Stimulated activated CD4-positive, alpha-beta T cell treated with anti-CD3 and anti-CD28 coated beads, Interleukin-1b, Interleukin-23, amount 100 ng/mL, for 1 hour (primary cell): ENCODE measurements around the gene TEAD4.

Source experiments
- DNase-seq, 2 donors: peaks; one replicate each; pipeline ENCODE4 v3.0.0-alpha.2; 2020; ENCODE audit warnings: low read depth in 2 of 2

The TEAD4 gene

DNA sequence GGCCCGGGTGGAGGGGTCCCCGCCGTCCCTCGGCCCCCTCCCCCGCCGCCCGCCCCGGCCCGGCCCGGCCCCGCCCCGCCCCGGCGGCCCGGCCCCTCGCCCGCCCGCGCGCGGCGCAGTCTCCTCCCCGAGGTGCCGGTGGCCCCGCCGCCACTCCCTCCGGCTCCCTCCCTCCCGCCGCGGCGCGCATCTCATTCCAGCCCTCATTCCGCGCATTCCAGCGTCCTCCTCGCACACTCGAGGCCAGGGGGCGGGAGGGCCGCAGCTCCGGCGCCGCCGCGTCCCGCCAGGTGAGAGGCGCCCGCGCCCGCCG, at the start of gene TEAD4:
Gene TEAD4 (plus strand): TSS at position 206 of the 313 bp plus-strand sequence.
- no peak for DNase-seq

DNA sequence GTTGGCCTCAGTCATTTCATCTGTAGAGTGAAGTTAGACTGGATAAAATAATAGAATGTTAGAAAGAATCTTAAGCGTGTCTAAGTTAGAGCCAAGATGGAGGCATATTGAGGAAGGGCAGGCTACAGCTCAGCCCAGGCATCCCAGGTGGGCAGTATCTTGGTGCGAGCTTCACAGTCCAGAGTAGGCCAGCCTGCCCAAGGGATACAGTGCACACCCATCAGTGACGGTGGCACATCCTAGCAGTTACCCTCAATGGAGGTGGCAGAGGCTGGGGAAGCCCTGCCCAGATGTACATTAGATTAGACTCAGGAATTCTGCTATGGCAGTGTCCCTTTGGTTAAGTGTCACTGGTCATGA, 47.0 kb upstream of the TEAD4 start:
- DNase-seq = no peak

DNA sequence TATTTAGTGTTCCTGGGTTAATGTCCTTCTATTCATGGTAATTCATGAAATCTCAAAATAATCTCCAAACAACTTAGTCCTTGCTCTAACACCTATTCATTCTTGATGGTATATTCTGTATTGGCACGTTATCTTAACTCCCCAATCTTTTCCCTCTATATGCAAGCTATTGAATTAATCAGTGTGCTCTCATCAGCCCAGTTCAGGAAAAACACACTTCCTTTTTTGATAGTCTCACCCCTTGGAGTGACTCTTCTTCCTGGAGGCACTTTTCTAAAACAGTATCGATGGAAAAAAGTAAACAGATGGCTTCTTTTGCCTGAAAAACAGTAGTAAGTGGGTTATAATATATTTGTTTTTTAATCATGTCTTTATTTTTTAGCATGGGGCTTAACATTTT, 39.9 kb upstream of the TEAD4 start:
- DNase-seq = no peak

DNA sequence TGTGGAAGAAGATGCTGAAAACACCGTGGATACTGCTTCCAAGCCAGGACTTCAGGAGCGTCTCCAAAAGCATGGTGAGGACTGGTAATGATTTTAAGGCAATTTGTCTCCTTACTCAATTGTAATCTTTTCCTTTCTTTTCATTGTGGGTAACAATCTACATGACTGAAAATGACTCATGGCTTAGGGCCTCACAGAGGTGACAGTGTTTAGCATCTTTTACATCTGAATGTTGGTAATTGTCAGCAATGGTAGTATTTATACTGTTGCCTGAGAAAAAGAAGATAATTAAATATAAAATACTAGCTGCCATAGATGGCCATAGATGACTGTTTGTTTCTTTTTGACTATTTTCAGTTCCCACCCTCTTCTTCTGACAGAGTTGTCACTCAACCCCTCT, 36.9 kb upstream of the TEAD4 start:
- no peak for DNase-seq

DNA sequence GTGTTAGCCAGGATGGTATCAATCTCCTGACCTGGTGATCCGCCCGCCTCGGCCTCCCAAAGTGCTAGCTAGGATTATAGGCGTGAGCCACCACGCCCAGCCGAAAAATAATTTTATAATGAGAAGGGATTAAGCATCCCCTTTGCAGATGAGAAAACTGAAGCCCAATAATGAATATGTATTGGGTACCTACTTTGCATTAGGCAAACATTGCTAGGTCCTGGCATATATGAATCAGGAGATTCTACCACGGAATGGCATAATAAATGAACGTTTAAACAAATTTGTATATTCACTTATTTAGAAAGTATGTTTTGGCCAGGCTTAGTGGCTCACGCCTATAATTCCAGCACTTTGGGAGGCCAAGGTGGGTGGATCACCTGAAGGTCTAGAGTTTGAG, 36.1 kb upstream of the TEAD4 start:
- no peak for DNase-seq

DNA sequence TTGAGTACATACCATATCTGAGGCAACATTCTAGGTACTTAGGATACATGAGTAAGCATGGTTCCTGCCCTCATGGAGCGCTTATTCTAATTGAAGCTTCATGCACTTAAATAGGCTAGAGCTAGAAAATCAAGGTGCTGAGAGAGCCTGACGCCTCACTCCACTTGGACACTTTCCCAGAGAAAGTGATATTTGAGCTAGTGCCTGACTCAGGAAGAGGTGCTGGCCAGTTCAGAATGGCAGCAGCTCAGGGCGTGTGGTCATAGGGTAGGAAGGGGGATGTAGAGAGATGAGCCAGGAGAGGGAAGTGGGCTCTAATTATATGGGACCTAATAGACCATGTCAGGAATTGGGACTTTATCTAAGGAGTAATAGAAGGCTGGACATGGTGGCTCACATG, 35.2 kb upstream of the TEAD4 start:
- no peak for DNase-seq

DNA sequence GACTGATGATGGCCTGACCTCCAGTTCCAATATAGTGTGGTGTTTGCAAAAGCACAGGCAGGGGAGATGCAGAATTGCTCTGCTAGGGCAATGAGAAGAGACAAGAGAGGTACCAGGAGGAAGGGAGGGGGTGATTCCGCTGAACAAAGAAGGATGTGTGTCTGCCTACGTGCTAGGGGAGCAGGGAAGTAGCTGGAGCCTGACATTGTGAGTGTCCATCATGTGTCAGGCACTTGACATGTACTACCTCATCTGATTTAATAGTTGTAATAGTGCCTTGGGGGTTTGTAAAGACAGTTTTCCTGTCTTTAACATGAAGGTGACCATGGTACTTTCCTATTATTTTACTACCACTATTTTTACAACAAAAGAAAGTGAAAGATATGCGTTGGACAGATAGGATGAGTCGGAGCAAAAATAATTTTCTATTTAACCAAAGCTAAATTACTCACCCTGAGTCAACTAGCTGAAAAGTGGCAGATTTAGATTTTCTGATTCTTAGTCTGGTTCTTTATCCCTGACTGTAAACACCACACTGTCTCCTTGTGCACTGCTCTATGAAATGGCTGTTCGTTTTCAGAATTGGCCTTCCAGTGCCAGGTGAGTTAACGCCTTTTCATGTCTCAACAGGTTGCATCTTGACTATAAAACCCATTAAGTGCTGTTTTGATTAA, 33.7 kb upstream of the TEAD4 start:
- no peak for DNase-seq

DNA sequence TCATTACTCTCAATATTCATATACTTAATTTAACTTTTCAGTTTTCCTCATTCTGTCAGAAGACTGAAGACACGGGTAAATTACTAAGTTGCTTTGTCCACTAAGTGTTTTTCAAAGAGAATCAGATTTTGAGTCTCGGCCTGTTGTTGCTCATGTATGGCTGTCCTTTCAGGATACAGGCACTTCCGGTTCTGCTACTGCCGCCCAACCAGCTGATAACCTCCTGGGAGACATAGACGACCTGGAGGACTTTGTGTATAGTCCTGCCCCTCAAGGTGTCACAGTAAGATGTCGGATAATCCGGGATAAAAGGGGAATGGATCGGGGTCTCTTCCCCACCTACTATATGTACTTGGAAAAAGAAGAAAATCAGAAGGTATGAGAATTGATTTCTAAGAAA, 28.3 kb upstream of the TEAD4 start:
- DNase-seq = no peak

DNA sequence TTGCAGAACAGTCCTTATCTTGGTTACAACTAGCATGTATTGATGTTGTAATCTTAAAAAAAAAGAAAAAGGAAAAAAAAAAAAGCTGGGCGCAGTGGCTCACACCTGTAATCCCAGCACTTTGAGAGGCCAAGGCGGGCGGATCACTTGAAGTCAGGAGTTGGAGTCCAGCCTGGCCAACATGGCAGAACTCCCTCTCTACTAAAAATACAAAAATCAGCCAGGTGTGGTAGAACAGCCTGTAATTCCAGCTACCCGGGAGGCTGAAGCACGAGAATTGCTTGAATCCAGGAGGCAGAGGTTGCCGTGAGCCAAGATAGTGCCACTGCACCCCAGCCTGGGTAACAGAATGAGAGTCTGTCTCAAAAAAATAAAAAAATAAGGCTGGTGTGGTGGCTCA, 25.6 kb upstream of the TEAD4 start:
- DNase-seq = no peak

DNA sequence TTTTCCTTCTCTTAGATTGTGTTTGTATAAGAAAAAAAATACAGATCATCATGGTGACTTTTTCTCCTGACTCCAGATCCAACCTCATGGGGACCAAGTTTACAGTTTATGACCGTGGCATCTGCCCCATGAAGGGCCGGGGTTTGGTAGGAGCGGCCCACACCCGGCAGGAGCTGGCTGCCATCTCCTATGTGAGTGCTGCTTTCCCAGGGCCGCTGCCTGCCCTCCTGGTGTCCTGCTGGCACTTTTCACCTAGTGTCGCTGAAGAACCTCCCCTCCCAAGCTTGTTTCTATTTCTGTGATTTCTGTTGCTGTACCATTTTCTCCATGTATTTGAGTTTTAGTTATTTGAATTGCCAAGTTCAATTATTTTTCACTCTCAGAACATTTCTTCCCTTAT, 24.8 kb upstream of the TEAD4 start:
- no peak for DNase-seq

DNA sequence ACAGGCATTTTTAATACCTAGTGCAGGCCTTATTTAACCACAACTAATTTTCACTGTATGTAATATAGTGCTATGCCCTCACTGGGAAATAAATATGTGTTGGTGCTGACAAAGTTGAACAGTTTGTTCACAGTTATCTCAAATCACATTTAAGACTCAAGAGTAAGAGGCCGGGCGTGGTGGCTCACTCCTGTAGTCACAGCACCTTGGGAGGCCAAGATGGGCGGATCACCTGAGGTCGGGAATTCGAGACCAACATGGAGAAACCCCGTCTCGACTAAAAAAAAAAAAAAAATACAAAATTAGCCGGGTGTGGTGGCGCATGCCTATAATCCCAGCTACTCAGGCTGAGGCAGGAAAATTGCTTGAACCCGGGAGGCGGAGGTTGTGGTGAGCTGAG, 22.9 kb upstream of the TEAD4 start:
- no peak for DNase-seq

DNA sequence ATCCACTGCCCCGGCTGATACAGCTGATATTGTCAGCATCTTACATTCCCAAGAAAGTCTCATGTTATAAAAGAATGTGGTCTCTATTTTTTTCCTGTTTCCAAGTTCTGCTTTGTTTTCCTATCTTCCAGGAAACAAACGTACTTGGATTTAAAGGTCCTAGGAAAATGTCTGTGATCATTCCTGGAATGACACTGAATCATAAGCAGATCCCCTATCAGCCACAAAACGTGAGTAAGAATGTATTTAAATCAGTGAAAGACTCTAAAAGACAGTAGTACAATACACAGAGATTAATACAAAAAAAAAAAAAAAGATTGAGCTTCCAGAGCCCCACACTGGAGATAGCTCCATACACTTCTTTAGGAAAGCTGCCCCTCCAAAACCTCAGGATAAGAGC, 21.7 kb upstream of the TEAD4 start:
- DNase-seq = no peak

DNA sequence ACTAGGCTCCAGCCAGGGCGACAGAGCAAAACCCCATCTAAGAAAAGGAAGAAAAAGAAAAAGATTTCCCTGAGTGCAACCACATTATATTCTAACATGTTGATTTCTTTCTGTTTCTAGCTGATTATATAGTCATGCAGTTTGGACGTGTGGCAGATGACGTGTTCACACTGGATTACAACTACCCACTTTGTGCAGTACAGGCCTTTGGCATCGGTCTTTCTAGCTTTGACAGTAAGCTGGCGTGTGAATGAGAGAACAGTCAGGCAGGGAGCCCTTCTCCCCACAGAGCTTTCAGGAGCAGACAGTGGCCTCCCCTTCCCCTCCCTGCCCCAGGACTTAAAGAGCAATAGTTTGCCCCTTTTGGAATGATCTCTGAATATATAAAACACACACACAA, 20.0 kb upstream of the TEAD4 start:
- no peak for DNase-seq

DNA sequence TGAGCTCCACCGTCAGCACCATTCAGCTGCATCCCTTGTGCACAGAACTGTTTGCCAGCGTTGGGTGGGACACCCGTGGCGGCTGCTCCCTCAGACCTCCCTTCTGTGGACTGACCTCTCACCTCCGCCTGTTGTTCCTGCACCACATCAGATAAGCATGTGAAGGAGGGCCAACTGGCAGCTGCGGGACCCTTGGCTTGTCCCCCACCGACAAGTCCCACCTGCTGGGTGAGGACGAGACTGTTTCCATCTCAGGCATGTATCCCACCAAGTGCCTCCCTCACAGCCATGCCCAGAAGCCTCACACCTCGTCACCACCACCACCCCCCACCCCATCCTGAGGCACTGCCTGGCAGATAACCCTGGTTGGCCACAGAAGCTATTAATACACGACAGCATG, 18.6 kb upstream of the TEAD4 start:
- DNase-seq = no peak

DNA sequence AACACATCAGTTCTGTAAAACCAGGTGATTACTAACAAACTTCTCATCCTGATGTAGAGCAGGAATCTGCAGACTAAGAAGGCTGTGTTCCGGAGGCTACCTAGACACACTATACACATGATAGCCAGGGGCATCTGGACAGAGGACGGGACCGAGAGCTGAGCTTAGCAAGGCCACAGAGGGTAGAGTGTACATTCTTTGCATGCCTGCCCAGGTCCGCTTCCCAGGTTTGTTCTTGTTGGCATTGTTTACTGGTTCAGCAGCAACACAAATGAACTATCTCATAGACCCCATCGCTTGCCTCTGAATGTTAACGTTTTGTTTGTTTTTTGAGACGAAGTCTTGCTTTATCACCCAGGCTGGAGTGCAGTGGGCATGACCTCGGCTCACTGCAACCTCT, 17.7 kb upstream of the TEAD4 start:
- no peak for DNase-seq

DNA sequence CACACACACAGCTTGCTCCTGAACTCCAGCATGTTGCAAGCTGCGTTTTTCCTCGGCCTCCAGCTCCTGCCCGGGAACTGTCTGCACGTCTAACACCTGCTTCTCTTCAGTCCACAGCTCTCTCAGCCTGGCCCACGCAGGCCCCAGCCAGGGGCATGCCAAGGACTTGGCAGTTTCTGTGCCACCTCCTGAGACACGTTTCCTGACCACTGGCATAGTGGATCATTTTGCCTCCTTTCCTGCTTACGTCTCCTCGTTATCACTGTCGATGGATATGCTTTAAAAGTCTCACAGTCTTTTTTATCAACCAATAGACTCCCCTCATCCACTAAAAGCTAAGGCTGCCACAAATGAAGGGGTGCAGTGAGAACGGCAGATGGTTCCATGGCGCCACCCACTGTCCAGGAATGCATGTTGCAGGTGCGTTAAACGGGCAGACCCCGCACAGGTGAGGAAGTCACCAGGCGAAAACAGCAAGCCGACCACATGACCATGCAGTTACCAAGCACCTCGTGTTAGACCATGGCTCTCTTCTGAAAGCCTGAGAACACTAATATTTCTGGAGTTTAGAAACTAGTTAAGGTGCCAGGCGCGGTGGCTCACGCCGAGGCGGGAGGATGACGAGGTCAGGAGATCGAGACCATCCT, 14.7 kb upstream of the TEAD4 start:
- DNase-seq = no peak

DNA sequence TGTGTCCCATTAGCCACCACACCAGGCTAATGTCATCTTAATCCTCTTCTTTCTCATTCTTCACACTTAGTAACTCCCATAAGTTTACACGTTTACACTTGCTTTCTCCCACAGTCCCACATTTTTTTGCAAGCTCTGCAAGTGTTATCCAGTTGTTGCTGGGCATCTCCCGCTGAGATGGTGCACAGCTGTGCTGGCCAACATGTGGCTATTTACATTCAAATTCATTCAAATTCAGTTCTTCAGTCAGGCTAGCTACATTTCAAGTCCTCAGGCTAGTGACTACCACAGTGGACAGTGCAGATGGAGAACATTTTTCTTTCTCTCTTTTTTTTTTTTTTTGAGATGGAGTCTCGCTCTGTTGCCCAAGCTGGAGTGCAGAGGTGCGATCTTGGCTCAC, 9.8 kb upstream of the TEAD4 start:
- no peak for DNase-seq

DNA sequence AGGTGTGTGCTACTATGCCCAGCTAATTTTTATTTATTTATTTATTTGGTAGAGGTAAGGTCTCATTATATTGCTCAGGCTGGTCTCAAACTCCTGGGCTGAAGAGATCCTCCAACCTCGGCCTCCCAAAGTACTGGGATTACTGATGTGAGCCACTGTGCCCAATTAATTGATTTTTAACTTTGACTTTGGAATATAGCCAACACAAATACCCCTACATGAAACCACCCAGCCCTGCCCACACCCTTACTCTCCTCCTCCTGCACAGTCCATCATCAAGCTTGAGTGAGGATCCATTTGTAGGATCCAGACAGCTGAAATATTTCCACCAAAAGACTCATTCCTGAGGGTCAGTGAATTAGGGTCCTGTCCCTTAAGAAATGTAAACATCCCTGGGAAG, 3.3 kb upstream of the TEAD4 start:
- DNase-seq = no peak

DNA sequence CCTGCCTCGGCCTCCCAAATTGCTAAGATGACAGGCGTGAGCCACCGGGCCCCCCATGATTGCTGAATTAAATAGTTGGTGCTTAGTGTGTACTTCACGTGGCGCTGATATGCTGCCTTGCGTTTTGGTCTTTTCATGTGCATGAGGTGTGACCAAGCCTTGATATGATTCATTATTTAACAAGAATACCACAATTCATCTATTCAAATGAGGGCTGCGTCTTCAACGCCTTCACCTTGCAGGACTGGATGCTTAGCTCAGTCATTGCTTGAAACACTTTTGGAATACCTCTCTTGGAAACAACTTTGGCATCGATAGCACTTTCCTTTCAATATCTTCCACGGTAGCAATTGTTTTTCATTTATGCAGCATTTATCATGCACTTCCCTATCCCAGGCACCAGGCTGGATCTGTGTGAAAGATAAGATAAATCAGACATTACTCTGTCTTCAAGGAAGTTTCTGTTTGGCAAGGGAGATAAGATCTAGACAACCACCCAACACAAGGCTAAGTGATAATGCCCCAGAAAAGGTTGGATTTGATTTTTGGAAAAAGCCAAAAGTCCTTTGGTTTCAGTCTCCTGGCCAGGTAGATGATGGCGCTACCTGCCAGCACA, 1.3 kb upstream of the TEAD4 start:
- no peak for DNase-seq

DNA sequence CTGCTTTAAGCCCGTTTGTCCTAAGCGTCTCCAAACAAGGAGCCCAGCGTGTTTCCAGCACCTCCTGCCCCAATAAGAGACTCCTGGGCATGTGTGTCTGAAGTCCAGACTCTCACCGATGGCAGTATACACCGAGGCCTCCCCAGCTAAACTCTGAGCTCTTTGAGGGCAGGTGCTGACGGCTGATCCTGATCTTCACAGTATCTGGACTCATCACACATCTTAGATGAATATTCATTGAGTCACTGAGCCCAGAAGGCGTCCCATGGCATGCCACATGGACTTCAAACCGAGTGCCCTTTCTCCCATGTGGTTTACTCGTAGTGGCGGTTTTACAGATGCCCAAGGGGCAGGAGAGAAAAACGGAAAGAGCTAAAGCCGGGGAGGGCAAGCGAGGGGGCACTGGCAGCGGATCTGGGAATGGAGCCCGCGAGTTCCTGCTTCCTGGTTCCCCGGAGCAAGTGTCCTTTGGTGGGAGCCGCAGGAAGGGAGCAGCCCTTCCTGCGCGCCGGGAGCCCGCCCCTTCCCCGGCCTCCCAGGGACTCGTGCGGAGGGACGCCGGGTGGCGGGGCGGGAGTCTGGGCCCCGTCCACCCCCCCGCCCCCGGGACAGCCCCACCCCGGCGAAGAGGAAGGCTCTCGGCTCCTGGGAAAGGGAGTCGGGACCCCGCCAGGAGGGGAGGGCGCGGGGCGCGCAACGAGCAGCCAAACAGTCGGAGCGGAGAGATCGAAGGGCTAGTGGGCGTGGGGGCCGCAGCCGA, 585 bp upstream of the TEAD4 start:
- no peak for DNase-seq

DNA sequence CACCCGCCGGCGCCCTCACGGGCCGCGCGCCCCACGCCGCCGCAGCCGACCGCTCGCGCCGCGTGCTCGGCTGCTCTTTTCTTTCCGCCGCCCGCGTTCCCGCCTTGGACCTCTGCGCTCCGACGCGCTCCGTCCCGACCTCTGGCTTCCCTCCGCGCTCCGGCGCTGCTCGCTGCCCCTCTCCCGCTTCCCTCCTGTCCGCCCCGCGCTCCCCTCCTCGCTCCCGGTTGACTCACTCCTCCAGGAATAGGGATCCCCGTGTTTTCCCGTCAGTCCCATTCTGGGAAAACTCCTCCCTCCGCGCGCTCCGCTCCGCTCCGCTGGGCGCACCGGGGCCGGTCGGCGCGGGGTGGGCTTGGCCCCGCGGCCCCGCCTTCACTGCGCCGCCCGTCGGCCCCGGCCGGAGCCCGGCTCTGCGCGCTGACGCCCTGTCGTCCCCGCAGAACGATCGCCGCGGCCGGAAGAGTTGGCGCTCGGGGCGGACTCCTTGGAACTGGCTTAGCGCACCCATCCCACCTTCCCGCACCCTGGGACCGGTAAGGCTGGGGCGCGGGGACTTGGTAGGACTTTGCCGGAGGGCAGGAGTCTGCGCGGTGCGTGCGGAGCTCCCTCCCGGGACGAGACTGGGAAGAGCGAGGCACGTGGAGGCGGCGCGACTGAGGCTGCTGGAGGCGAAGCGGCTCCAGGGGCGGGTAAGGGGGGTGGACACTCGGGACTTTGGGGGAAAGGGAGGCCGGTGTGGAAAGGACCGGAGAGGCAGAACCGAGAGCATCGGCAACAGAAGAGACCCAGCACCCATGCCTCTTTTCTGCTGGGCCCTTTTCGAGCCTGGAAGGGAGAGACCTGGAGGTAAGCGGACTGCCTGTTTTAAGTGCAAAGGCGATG, 550 bp downstream of the TEAD4 start:
- DNase-seq = no peak

DNA sequence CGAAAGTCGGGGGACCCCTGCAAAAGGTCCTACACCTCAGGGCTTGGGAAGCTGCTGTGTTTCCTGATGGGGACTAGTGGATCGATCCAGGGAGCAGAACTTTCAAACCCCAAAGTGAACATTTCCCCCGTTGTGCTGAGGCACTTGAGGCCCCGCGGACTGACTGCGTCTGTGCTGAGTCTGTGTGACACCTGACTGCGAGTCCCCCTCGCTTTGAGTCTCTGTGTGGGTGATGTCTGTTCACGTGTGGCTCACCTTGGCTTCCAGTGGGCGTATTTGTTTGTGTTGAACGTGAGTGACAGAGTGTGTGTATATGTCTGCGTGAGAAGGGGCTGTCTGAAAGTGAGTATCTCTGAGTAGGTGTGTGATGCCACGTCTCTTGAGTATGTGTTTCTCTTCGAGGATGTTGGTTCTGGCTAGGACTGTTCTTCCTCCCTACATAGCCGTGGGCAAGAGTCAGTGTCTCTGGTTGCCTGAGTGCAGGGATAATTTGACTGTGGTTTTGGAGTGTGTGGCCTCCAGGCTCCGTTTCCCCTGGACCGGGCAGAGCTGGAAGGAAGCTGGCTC, 1.3 kb downstream of the TEAD4 start:
- DNase-seq = no peak
